OCI-LY7 (cell line): ENCODE measurements around the gene PCDHB13.
"Not testable (repeated sequence)": the region's sequence is repeated elsewhere in the genome, so short reads cannot be mapped to it uniquely, and the experiment has no call there.

Source experiments
- CTCF ChIP-seq: fragments of 200-600 bp; sonication (generic); conservative IDR thresholded peaks from 2 replicates; pipeline ENCODE4 v1.5.1; 2014; ENCODE audit warnings: mild to moderate bottlenecking, antibody characterized with exemption, low read length, moderate library complexity, mixed read lengths
- EZH2phosphoT487 ChIP-seq: fragments of 200-600 bp; sonication (generic); IDR thresholded peaks from 2 replicates; pipeline ENCODE4 v1.6.1; 2018; ENCODE audit warnings: low read depth, borderline replicate concordance, mild to moderate bottlenecking, mixed run types, antibody characterized with exemption, low read length, moderate library complexity, mixed read lengths

DNA sequence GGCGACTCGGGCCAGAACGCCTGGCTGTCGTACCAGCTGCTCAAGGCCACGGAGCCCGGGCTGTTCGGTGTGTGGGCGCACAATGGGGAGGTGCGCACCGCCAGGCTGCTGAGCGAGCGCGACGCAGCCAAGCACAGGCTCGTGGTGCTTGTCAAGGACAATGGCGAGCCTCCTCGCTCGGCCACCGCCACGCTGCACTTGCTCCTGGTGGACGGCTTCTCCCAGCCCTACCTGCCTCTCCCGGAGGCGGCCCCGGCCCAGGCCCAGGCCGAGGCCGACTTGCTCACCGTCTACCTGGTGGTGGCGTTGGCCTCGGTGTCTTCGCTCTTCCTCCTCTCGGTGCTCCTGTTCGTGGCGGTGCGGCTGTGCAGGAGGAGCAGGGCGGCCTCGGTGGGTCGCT is 19.4 kb upstream of the PCDHB13 start:
- not testable (repeated sequence) for TF ChIP-seq EZH2phosphoT487, CTCF
